Urinary bladder (tissue), 4 donors: ENCODE data around the gene PARD3B. TPM values are rescaled to one million over a fixed set of nuclear protein-coding genes. Genes with fewer than 3 reads are reported as not detected.
A peak's percentile ranks its signal among the peaks of the same experiment; 100 is the strongest.

Experiments used
- DNase-seq: peaks from one replicate; pipeline ENCODE4 v3.0.0-alpha.2; 2015; ENCODE audit errors: extremely low spot score
- H3K27ac ChIP-seq: one replicate; pipeline ENCODE4 v1.5.1; 2013; ENCODE audit warnings: low read depth, mild to moderate bottlenecking, moderate library complexity
- H3K36me3 ChIP-seq: one replicate; pipeline ENCODE4 v1.6.1; 2013; ENCODE audit warnings: mild to moderate bottlenecking, moderate library complexity; ENCODE audit not compliant: insufficient read depth
- H3K4me1 ChIP-seq: one replicate; pipeline ENCODE4 v1.6.1; 2013; ENCODE audit warnings: mild to moderate bottlenecking, moderate library complexity; ENCODE audit not compliant: insufficient read depth
- H3K4me3 ChIP-seq: one replicate; pipeline ENCODE4 v1.5.1; 2013; ENCODE audit warnings: low read depth, low read length
- WGBS: extraction: QIAGEN DNeasy Blood & Tissue Kit; methylation state at CpG from one replicate; pipeline ENCODE4 v1.1.7; 2013; 5-methylcytosine and 5-hydroxymethylcytosine counted together
- polyA plus RNA-seq: library from polyadenylated mRNA; stranded (reverse); fragments of 200-250 nt; gene quantifications from one replicate; pipeline ENCODE4 v1.2.3, GENCODE V29; 2013
- total RNA-seq: library from RNA; depleted of rRNA; stranded (reverse); fragments of >200 nt; gene quantifications from one replicate; pipeline ENCODE4 v1.2.3, GENCODE V29; 2014
- donor health status: healthy with polysubstance abuse.
- donor health status: healthy.

The PARD3B gene
- total and polyA plus RNA-seq, 2 donors = 9.1 to 42.9 TPM

GRCh38 chr2:204796581-204796980 is 251.3 kb downstream of the PARD3B start:
- no peaks in the 10 kb centered on the region for H3K36me3 ChIP-seq
- no peak overlapping the region for H3K27ac ChIP-seq
- no peaks in the 10 kb centered on the region for H3K4me1 ChIP-seq
- WGBS = 92% methylated on average over 4 of the region's 4 CpGs
- no peak overlapping the region for H3K4me3 ChIP-seq
- DNase-seq = no peak

GRCh38 chr2:204799791-204800190 is 254.5 kb downstream of the PARD3B start:
- Histone ChIP-seq H3K4me1 (no peaks in the 10 kb centered on the region), H3K36me3 (no peaks in the 10 kb centered on the region), H3K27ac (no peak overlapping the region), H3K4me3 (no peak overlapping the region)
- 62% methylated on average over 2 of the region's 2 CpGs for WGBS
- no peak for DNase-seq

- Histone ChIP-seq H3K36me3 (no peaks in the 10 kb centered on the region), H3K27ac (no peak overlapping the region), H3K4me3 (no peak overlapping the region), H3K4me1 (no peaks in the 10 kb centered on the region)
- DNase-seq = no peak
Measured at GRCh38 chr2:204808494-204808893, 263.2 kb downstream of the PARD3B start.

- Histone ChIP-seq H3K4me1 (no peaks in the 10 kb centered on the region), H3K4me3 (no peak overlapping the region), H3K27ac (no peak overlapping the region), H3K36me3 (no peaks in the 10 kb centered on the region)
- DNase-seq = no peak
- WGBS = 91% methylated on average over 5 of the region's 5 CpGs
Measured at GRCh38 chr2:204824751-204825453, 279.6 kb downstream of the PARD3B start.

- no peak for DNase-seq
- Histone ChIP-seq H3K4me3 (no peak overlapping the region), H3K36me3 (no peaks in the 10 kb centered on the region), H3K27ac (no peak overlapping the region), H3K4me1 (no peaks in the 10 kb centered on the region)
- WGBS = 93% methylated on average over 5 of the region's 5 CpGs
Measured at GRCh38 chr2:204825681-204826080, 280.4 kb downstream of the PARD3B start.

- WGBS = 87% methylated on average over 9 of the region's 9 CpGs
- H3K4me3 ChIP-seq = no peak overlapping the region
- H3K4me1 ChIP-seq = no peaks in the 10 kb centered on the region
- no peak for DNase-seq
- no peaks in the 10 kb centered on the region for H3K36me3 ChIP-seq
- no peak overlapping the region for H3K27ac ChIP-seq
Measured at GRCh38 chr2:204827701-204828590, 282.7 kb downstream of the PARD3B start.

GRCh38 chr2:204834716-204835384 is 289.6 kb downstream of the PARD3B start:
- H3K36me3 ChIP-seq = no peaks in the 10 kb centered on the region
- DNase-seq = no peak
- H3K27ac ChIP-seq = no peak overlapping the region
- H3K4me1 ChIP-seq = no peaks in the 10 kb centered on the region
- H3K4me3 ChIP-seq = no peak overlapping the region
- WGBS = 88% methylated on average over 3 of the region's 3 CpGs

GRCh38 chr2:204835786-204836185 is 290.5 kb downstream of the PARD3B start:
- no peak overlapping the region for H3K4me3 ChIP-seq
- no peak overlapping the region for H3K27ac ChIP-seq
- H3K4me1 ChIP-seq = no peaks in the 10 kb centered on the region
- no peak for DNase-seq
- 97% methylated on average over 3 of the region's 3 CpGs for WGBS
- H3K36me3 ChIP-seq = no peaks in the 10 kb centered on the region

GRCh38 chr2:204840504-204840903 is 295.2 kb downstream of the PARD3B start:
- Histone ChIP-seq H3K4me1 (no peaks in the 10 kb centered on the region), H3K36me3 (no peaks in the 10 kb centered on the region), H3K27ac (no peak overlapping the region), H3K4me3 (no peak overlapping the region)
- WGBS = 90% methylated on average over 5 of the region's 5 CpGs
- DNase-seq = no peak

- no peak for DNase-seq
- Histone ChIP-seq H3K27ac (no peak overlapping the region), H3K36me3 (no peaks in the 10 kb centered on the region), H3K4me1 (no peaks in the 10 kb centered on the region), H3K4me3 (no peak overlapping the region)
- 99% methylated on average over 1 of the region's 1 CpG for WGBS
Measured at GRCh38 chr2:204842068-204842467, 296.8 kb downstream of the PARD3B start.

- Histone ChIP-seq H3K27ac (no peak overlapping the region), H3K36me3 (no peaks in the 10 kb centered on the region), H3K4me3 (no peak overlapping the region), H3K4me1 (no peaks in the 10 kb centered on the region)
- no peak for DNase-seq
- WGBS = 48% methylated on average over 9 of the region's 9 CpGs
Measured at GRCh38 chr2:204842661-204843485, 297.6 kb downstream of the PARD3B start.

- Histone ChIP-seq H3K36me3 (no peaks in the 10 kb centered on the region), H3K27ac (no peak overlapping the region), H3K4me3 (no peak overlapping the region), H3K4me1 (no peaks in the 10 kb centered on the region)
- DNase-seq = no peak
- 96% methylated on average over 4 of the region's 4 CpGs for WGBS
Measured at GRCh38 chr2:204846471-204846870, 301.2 kb downstream of the PARD3B start.

GRCh38 chr2:204849892-204850291 is 304.6 kb downstream of the PARD3B start:
- Histone ChIP-seq H3K4me1 (no peaks in the 10 kb centered on the region), H3K27ac (no peak overlapping the region), H3K36me3 (no peaks in the 10 kb centered on the region), H3K4me3 (no peak overlapping the region)
- WGBS = 93% methylated on average over 3 of the region's 3 CpGs
- DNase-seq = peak; percentile 69
